HG03280 (cell line): ENCODE results near the gene PCNX2.

Experiments
- ATAC-seq: cut with Tn5 transposase; IDR thresholded peaks from one replicate; pipeline ENCODE4 v1.9.1; 2021; ENCODE audit warnings: mild to moderate bottlenecking, moderate library complexity; ENCODE audit not compliant: unreplicated experiment

The PCNX2 gene

DNA sequence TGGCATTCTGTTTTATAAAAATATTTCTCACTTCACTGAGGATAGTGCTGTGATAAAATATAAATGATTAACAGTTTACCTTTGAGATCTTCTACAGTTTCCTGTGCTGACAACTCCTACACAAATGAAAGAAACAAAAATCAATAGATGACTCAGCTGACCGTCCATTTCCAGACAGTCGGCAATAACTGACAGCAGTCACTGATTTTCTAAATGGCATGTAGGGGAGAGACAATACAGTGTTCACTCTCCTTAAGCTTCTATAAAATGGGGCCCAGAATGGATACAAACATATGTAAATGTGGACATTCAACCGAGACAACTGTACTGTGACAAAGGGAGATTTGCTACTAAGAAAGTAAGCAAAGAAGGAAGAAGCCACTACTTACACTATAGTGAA lies 34.3 kb downstream of the PCNX2 start:
- ATAC-seq: peak; percentile 80

DNA sequence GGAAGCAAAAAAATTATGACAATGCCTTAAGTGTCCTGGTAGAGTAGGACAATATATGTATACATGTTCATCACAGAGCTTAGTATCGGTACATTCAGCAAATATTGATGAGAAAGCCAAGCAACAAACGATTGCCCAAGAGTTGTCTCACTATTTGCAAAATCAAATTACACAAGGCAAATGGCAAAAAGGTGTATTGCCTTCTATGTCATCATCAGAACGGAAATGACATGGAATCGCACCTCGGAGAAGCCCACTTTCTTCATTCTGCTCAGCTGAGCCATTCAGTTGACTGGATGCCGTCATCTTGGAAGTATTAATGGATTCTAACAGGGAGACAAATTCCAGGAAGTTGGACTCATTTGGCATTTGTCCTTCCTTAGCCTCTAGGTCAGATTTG lies 37.7 kb downstream of the PCNX2 start:
- ATAC-seq: no peak

- ATAC-seq: no peak
Observed at GRCh38 chr1:233256789-233257188, 38.7 kb downstream of the PCNX2 start.

GRCh38 chr1:233256191-233256590 lies 39.3 kb downstream of the PCNX2 start:
- no peak for ATAC-seq

GRCh38 chr1:233255145-233255544 lies 40.4 kb downstream of the PCNX2 start:
- no peak for ATAC-seq

- no peak for ATAC-seq
Observed at GRCh38 chr1:233253832-233254331, 41.6 kb downstream of the PCNX2 start.

DNA sequence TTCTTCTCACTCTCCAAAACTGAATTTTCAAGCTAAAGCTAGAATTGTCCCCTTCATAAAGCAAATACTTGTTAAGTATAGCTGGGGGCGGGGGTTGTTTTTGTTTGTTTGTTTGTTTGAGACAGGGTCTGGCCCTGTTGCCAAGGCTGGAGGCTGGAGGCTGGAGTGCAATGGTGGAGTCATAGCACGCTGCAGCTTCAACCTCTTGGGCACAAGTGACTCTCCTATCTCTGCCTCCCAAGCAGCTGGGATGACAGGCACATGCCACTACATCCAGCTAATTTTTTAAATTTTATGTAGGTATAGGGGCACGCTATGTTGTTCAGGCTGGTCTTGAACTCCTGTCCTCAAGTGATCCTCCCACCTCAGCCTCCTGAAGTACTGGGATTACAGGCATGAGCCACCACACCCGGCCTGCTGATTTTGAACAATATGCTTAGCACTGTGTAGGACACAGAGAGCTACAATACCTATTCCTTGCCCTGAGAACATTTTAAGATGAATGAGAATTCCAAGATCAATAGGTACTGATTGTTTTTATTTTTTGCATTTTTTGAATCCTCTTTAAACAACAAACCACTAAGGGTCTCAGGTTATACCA lies 42.2 kb downstream of the PCNX2 start:
- ATAC-seq: no peak

GRCh38 chr1:233252441-233252840 lies 43.1 kb downstream of the PCNX2 start:
- no peak for ATAC-seq

DNA sequence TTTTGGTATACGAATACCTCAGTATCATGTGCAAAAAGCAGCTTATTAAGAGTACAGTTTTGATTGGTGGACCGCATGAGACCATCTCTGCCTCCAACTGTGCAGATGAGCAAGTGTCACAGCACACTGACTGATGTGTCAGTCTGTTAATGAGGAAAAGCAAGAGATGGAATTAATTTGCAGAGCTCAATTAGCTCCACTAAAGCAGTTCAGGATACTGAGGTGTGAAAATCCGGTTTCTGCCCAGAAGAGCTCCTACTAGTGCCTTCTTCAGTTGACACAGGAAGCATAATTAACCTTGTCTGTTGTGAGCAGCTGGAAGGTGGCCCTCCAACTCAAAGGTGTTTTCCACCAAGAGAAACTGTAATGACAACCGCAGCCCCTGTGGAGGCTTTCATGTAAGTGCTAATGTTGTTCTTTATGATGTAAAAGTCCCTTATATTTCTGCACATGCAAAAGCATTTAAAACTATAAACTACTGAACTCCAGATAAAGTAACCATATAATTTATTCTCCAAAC lies 44.3 kb downstream of the PCNX2 start:
- no peak for ATAC-seq

DNA sequence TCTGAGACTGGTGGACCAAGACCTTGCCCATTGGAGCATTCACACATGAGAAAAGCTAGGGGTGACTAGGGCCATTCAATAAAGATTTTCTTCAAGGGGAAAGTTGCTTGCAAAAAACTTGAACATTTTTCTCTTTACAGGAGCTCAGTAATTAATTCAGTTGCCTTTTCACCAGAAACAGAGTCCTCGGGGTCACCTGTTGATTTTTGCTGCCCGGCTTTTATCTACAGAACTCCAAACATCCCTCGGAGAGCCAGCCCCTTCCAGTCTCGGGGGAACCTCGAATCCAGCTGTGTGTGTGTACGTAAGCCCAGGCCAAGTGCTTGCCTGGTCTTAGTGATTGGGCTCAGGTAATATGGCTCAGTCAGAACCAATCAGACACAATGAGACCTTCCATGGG lies 47.5 kb downstream of the PCNX2 start:
- ATAC-seq: no peak

- ATAC-seq: no peak
Observed at GRCh38 chr1:233246965-233247364, 48.6 kb downstream of the PCNX2 start.

DNA sequence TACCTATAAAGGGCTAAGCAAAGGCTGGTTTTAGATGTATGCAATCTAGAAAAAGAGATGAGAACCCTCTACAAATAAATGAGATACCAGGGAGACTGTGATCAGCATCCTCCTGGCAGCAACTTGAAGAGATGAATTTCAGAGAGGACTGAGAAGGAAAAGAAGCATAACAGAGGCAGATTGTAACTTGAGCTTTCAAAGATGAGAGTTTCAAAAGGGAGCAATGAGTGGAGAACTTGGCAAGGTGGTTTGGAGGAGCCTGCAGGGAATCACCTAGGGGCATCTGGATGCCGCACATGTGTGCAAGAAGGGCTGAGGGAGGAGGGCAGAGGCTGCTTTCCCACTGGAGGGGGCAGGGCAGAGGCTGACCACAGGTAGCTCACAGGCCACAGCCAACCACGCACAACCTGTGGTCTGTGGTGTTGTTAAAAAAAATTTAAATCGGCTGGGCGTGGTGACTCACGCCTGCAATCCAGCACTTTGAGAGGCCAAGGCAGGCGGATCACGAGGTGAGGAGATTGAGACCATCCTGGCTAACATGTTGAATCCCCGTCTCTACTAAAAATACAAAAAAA lies 50.2 kb downstream of the PCNX2 start:
- no peak for ATAC-seq

GRCh38 chr1:233244183-233244582 lies 51.3 kb downstream of the PCNX2 start:
- no peak for ATAC-seq

DNA sequence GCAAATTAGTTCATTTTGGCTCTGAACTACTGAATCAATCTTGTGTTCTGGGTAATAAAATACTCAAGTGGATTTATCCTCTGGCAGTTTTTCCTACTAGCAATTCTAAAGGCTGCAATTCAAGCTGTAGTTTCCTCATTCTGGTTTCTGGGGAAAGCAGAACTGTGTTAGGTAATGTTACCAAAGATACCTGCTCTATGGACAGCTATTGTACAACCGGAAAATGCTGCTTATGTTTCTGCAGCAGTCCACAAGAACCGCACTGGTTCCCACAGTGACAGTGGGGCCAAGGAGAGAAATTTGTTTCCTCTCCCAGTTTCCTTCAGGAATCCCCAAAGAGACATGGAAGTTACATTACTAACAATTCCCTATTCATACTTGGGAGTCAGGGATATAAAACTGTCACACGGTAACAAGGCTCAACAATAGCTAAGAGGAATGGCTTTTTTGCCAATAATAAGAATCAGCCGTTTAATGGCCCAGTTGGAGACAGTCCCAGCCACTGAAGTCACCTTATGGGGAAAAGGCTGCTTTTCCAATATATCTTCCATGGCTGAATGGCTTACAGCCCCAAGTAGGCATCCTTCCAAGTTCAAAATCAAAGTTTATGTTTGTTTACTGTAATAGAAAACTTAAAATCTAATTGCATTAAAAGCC lies 52.6 kb downstream of the PCNX2 start:
- ATAC-seq: no peak

- ATAC-seq: no peak
Observed at GRCh38 chr1:233241759-233242158, 53.8 kb downstream of the PCNX2 start.

GRCh38 chr1:233240829-233241682 lies 54.5 kb downstream of the PCNX2 start:
- no peak for ATAC-seq

DNA sequence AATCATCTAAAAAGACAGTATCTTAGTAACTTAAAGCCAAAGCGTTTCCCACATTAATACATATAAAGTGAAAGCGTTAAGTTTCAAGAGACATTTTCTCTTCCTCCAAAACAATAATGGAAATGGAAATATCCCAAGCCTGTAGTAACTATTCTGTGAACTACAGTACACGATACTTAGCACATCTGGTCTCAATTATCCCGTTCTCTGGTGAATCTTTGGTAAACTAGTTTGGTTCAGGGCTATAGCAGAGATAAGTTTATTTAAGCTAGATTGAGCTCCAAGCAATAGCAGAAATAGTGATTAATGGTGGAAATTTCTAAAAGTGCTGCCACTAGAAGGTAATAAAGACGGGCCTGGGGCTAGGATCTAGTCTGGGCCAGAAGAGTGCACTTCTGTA lies 55.2 kb downstream of the PCNX2 start:
- no peak for ATAC-seq

DNA sequence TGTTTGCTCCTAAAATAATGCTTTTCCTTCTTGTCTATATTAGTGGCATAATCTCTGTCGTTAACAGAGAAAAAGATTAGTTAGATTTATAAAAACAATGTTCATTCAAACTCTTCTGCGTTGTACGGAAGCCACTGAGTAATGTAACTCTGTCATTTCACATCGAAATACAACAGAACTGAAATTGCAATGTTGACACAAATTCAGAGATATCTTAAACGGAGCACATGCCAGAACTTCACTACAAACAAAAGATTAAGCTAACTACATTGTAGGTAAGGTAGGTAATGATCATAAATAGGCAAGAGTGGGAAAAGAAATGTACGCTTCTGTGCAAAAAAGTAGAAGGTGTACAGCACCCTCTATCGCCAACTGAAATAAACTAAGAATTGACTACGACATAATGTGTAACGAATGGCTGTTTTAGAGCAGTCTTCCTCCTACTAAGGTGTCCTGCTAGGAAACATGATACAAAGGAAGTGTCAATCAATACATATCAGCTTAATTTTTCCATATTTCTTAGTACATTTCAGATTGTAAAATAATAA lies 56.6 kb downstream of the PCNX2 start:
- ATAC-seq: no peak

DNA sequence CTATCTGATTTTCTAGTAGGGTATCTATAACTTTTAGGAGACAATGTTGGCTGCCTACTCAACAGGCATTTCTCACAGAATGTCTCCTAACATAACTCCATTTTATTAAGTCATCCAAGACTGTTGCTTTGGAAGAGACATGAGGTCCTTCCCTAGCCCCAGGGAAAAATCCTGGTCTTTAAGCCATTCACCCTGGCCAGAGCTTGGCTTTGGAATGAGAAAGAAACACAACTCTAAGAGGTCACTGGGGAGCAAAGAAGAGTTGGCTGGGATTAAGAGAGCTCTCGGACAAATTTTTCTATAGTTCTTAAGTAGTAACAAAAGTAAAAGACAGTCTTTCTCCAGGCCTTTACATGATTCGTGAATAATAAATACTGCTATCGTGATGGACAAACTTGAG lies 57.9 kb downstream of the PCNX2 start:
- no peak for ATAC-seq

- ATAC-seq: no peak
Observed at GRCh38 chr1:233233508-233234040, 62.0 kb downstream of the PCNX2 start.

DNA sequence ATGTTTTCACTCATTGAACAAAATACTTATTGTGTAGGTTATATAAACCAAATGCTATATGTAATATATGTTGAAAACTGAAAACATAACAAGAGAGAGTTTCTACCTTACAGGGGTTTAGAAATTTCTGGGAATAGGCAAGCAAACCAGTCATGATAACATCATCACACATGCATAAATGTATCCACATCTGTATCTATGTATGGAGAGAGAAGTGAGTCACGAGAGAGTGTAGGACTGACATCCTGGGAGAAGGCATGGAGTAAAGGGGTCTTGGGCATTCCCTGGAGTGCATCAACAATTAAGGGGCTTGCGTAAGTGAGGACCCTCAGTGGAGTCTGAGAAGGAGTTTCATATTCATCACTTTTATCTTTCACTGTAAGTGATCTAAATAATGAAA lies 65.5 kb downstream of the PCNX2 start:
- no peak for ATAC-seq
